ENCODE results near the gene PSMC5.
"Not testable (repeated sequence)": the region's sequence is repeated elsewhere in the genome, so short reads cannot be mapped to it uniquely, and the experiment has no call there.

The PSMC5 gene

DNA sequence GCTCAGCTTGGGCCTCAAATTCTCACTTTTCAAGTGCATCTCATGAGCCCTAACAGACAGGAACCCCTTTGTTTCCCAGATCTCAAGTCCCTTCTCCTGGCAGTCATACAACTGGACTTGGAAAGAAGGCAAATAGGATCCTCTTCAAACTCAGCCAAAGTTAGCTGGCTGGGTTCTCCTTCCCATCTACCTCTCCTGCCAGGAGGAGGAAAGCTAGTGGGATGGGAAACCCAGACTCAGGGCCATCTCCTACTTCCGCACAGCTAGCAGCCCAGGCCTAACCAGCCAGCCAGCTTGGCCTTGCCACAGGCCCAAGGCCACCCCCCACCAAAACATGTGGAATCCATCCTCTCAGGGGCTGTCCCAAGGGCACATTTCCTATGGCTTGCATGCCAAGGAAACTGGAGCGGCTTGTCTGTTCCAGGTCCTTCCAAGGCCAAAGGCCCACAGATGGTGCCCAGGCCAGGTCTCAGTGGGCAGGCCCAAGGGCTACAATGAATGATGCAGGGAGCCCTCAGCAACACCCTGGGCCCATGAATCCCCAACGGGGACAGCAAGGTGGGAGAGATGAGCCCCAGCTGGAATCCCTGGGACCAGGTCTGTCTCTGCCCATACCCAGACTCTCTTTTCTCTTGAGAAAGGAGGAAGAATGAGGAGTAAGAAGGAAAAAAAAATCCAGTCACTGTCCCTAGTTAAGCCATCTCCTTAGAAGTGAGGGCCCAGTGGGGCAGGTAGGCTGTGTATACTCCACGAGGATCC is 13.5 kb downstream of the PSMC5 start:
- no peak for TF ChIP-seq POLR2A (IDR thresholded peaks at IDR 0.05; ENCODE audit: low read depth, low read length)

GRCh38 chr17:63841350-63842172 is 14.3 kb downstream of the PSMC5 start:
- no peak for FAIRE-seq
- DNase-seq (ENCODE audit: insufficient read length, low spot score) = no peak

More for the DNA sequence above, 13.5 kb downstream of the PSMC5 start:
- DNase-seq (ENCODE audit: insufficient read length, low spot score) (no peak), FAIRE-seq (no peak)

GRCh38 chr17:63842173-63842539 is 14.9 kb downstream of the PSMC5 start:
- DNase-seq (ENCODE audit: insufficient read length, low spot score) = no peak
- FAIRE-seq = no peak
- no peak for TF ChIP-seq POLR2A (IDR thresholded peaks at IDR 0.05; ENCODE audit: low read depth, low read length)

More at GRCh38 chr17:63841350-63842172, 14.3 kb downstream of the PSMC5 start:
- no peak for TF ChIP-seq POLR2A (IDR thresholded peaks at IDR 0.05; ENCODE audit: low read depth, low read length)

- FAIRE-seq = peak; percentile 82
- peak; percentile 96 for DNase-seq (ENCODE audit: insufficient read length, low spot score)
- peak; percentile 35; the same call in 1 of the 2 replicates for TF ChIP-seq POLR2A (IDR thresholded peaks at IDR 0.05; ENCODE audit: low read depth, low read length)
Measured at GRCh38 chr17:63842540-63843386, 15.5 kb downstream of the PSMC5 start, which contains the start of gene SMARCD2. Gene SMARCD2 (minus strand): TSS chr17:63842685. CDS start chr17:63842674, 11 bp downstream.

GRCh38 chr17:63843387-63843888 is 16.2 kb downstream of the PSMC5 start:
- DNase-seq (ENCODE audit: insufficient read length, low spot score) = peak; percentile 68
- FAIRE-seq = not testable (repeated sequence)

DNA sequence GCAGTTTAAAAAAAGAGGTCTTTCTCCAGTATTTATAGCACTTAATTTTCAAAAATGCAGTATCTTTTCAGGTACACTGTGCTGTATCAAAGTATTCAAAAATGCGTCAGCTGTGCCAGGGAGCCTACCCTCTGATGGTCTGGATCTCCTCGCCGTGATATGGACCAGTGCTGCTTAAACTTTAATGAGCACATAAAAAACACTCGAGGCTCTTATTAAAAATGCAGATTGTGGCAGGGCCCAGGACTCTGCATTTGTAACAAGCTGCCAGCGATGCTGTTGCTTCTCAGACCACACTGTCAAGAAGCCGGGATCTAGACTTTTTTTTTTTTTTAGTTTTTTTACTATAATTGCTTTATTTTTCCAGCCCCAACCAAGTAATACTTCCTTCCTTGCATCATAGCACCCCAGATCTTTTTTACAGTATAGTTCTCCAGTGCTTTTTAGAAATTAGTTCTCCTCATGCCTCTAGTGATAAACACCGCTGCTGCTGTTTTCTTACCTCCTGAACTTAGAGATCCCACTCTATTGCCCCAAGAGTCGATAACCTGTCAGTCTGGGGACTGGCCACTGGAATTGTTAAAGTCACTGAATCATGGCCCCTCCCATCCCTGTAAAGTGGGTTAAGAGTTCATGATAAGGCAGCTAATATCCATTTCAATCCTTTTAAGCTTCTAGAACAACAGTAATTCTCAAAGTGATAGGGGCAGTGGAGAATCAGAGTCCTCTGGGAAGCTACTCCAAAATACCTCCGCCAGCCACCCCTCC is 16.9 kb downstream of the PSMC5 start:
- FAIRE-seq (no peak), DNase-seq (ENCODE audit: insufficient read length, low spot score) (no peak)
- no peak for TF ChIP-seq POLR2A (IDR thresholded peaks at IDR 0.05; ENCODE audit: low read depth, low read length)

DNA sequence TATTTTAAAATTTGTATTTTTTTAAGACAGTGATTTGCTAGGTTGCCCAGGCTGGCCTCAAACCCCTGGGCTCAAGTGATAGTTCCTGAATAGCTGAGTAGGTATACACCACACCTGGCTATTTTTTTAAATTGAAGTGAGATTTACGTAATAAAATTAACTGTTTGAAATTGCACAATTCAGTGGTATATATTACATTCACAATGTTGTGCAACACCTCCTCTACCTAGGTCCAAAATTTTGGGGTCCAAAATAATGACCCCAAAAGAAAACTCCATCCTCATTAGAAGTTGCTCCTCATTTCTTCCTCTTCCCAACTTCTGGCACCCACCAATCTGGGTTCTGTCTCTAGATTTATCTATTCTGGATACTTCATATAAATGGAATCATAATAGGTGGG is 18.3 kb downstream of the PSMC5 start:
- FAIRE-seq (no peak), DNase-seq (ENCODE audit: insufficient read length, low spot score) (no peak)
- no peak for TF ChIP-seq POLR2A (IDR thresholded peaks at IDR 0.05; ENCODE audit: low read depth, low read length)

- no peak for TF ChIP-seq POLR2A (IDR thresholded peaks at IDR 0.05; ENCODE audit: low read depth, low read length)
- FAIRE-seq = no peak
- no peak for DNase-seq (ENCODE audit: insufficient read length, low spot score)
Measured at GRCh38 chr17:63847525-63848249, 20.5 kb downstream of the PSMC5 start.

DNA sequence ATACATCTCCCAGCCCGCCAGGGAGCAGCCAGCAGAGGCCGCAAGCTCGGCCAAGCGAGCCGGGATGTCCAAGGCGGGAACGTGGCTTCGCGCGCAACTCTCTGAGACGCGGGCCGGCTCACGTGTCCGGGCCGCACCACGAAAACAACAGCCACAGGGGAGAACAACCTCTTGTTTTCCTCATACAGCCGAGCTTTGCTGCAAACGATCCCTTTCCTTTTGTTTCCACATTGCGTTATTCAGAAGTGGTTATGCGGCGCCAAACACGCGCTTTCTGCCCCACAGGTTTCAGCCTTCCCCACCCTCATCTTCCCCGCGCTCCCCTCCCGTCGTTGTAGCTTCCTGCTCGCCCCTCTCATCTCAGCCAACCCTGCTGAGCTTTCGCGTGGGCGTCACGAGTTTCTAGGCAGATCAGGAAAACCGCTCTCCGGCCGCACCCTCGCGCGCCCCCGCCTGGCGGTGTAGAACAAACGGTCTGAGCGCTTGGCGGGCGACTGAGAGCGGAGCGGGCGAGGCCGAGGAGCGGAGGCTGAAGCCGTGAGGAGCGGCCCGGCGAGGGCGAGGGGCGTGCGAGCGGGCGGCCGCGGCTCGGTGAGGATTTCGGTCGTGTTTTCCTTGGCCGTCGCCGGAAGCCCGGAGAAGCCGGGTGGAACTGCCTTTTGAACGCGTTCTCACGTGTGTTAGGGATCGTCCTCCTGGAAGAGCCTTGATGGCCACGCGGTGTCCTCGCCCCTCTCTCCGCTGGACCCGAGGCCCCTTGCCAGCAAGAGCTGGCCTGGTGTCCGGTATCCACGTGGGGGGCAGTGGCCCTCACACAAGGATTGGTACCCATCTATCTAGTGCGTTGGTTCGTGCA is 21.8 kb downstream of the PSMC5 start:
- no peak for TF ChIP-seq POLR2A (IDR thresholded peaks at IDR 0.05; ENCODE audit: low read depth, low read length)
- DNase-seq (ENCODE audit: insufficient read length, low spot score) (peak; percentile 68), FAIRE-seq (no peak)

- FAIRE-seq = no peak
- DNase-seq (ENCODE audit: insufficient read length, low spot score) = no peak
- TF ChIP-seq POLR2A (IDR thresholded peaks at IDR 0.05; ENCODE audit: low read depth, low read length) = no peak
Measured at GRCh38 chr17:63850401-63850800, 23.2 kb downstream of the PSMC5 start.

DNA sequence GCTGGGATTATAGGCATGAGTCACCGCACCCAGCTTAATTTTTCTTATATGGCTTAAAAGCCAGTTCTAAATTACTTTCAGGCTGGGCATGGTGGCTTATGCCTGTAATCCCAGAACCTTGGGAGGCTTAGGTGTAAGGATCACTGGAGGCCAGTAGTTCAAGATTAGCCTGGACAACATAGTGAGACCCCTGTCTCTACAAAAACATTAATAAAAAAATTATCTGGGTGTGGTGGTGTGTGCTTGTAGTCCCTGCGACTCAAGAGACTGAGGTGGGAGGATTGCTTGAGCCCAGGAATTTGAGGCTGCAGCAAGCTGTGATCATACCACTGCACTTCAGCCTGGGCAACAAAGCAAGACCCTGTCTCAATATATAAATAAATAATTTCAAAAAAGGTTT is 26.0 kb downstream of the PSMC5 start:
- no peak for DNase-seq (ENCODE audit: insufficient read length, low spot score)
- TF ChIP-seq POLR2A (IDR thresholded peaks at IDR 0.05; ENCODE audit: low read depth, low read length) = no peak
- no peak for FAIRE-seq
